Stimulated activated CD4-positive, alpha-beta T cell treated with anti-CD3 and anti-CD28 coated beads, Interleukin-1b, Interleukin-23, amount 100 ng/mL, for 1 hour (primary cell): ENCODE results near the gene KIAA0825.

Experiments used
- DNase-seq, 2 donors: peaks; one replicate each; pipeline ENCODE4 v3.0.0-alpha.2; 2020; ENCODE audit warnings: low read depth in 2 of 2

Gene KIAA0825

GRCh38 chr5:94508461-94509148 is 109.8 kb downstream of the KIAA0825 start:
- DNase-seq = no peak

GRCh38 chr5:94505327-94506068 is 112.9 kb downstream of the KIAA0825 start:
- DNase-seq = no peak

- DNase-seq = no peak
Measured at GRCh38 chr5:94503677-94504076, 114.7 kb downstream of the KIAA0825 start.

GRCh38 chr5:94501365-94501764 is 117.0 kb downstream of the KIAA0825 start:
- DNase-seq = no peak

GRCh38 chr5:94499806-94500205 is 118.6 kb downstream of the KIAA0825 start:
- no peak for DNase-seq

- no peak for DNase-seq
Measured at GRCh38 chr5:94498199-94498598, 120.2 kb downstream of the KIAA0825 start.

- DNase-seq = no peak
Measured at GRCh38 chr5:94485067-94485466, 133.3 kb downstream of the KIAA0825 start.

- DNase-seq = no peak
Measured at GRCh38 chr5:94481059-94481458, 137.3 kb downstream of the KIAA0825 start.

GRCh38 chr5:94480486-94480885 is 137.9 kb downstream of the KIAA0825 start:
- no peak for DNase-seq

GRCh38 chr5:94473936-94474335 is 144.5 kb downstream of the KIAA0825 start:
- no peak for DNase-seq

GRCh38 chr5:94471521-94471920 is 146.9 kb downstream of the KIAA0825 start:
- DNase-seq = no peak

GRCh38 chr5:94470802-94471201 is 147.6 kb downstream of the KIAA0825 start:
- no peak for DNase-seq

- no peak for DNase-seq
Measured at GRCh38 chr5:94469894-94470329, 148.5 kb downstream of the KIAA0825 start.

- no peak for DNase-seq
Measured at GRCh38 chr5:94467954-94468930, 150.2 kb downstream of the KIAA0825 start.

GRCh38 chr5:94467346-94467953 is 151.0 kb downstream of the KIAA0825 start:
- DNase-seq = no peak

- DNase-seq = no peak
Measured at GRCh38 chr5:94463739-94464138, 154.7 kb downstream of the KIAA0825 start.

- no peak for DNase-seq
Measured at GRCh38 chr5:94461131-94461530, 157.3 kb downstream of the KIAA0825 start.

GRCh38 chr5:94459915-94460314 is 158.5 kb downstream of the KIAA0825 start:
- no peak for DNase-seq

- DNase-seq = no peak
Measured at GRCh38 chr5:94457788-94458187, 160.6 kb downstream of the KIAA0825 start.

- no peak for DNase-seq
Measured at GRCh38 chr5:94445726-94446125, 172.7 kb downstream of the KIAA0825 start.

GRCh38 chr5:94442991-94443390 is 175.4 kb downstream of the KIAA0825 start:
- DNase-seq = no peak

- no peak for DNase-seq
Measured at GRCh38 chr5:94442076-94442475, 176.3 kb downstream of the KIAA0825 start.
